ENCODE measurements around the gene ANKRD34A.

The ANKRD34A gene

GRCh38 chr1:145918144-145918991 lies 46.0 kb downstream of the ANKRD34A start, which contains the start of gene PEX11B (continued):
- TF ChIP-seq KLF9 (tag by site-specific recombination; IDR thresholded peaks at IDR 0.05; ENCODE audit: low read depth), result peak; percentile 94
- no peak for TF ChIP-seq PRDM1 (tag by site-specific recombination; IDR thresholded peaks at IDR 0.05)
- TF ChIP-seq ZBTB44 (tag by site-specific recombination; IDR thresholded peaks at IDR 0.05), result peak; percentile 36; the same call in 1 of the 2 replicates
- peak; percentile 50 for TF ChIP-seq KLF17 (tag by site-specific recombination; IDR thresholded peaks at IDR 0.05)
- 0 out of 2 replicates have a peak, but pooled peaks have one; percentile 36 for TF ChIP-seq PRDM4 (tag by site-specific recombination; IDR thresholded peaks at IDR 0.05)
- TF ChIP-seq EGR2 (tag by site-specific recombination; IDR thresholded peaks at IDR 0.05; ENCODE audit: low read depth), result no peak; the same call in 1 of the 2 replicates
- 0 out of 2 replicates have a peak, but pooled peaks have one; percentile 26 for TF ChIP-seq ZFP69B (tag by site-specific recombination; IDR thresholded peaks at IDR 0.05)
- peak; percentile 74; the same call in 1 of the 2 replicates for TF ChIP-seq ZNF660 (tag by site-specific recombination; IDR thresholded peaks at IDR 0.05)
- 0 out of 2 replicates have a peak, but pooled peaks have one; percentile 74 for TF ChIP-seq ZXDB (tag by site-specific recombination; IDR thresholded peaks at IDR 0.05)
- TF ChIP-seq SP2 (tag by site-specific recombination; IDR thresholded peaks at IDR 0.05), result peak; percentile 87
- TF ChIP-seq GLI2 (tag by site-specific recombination; IDR thresholded peaks at IDR 0.05; ENCODE audit: borderline replicate concordance, low read depth), result no peak
- no peak for TF ChIP-seq ZNF488 (tag by site-specific recombination; IDR thresholded peaks at IDR 0.05)

- no peak for TF ChIP-seq ZNF837 (tag by site-specific recombination; IDR thresholded peaks at IDR 0.05)
- ChIA-PET CTCF (interaction anchor here (1.0 to 1.1 kb wide), 2 partner anchors 9 to 26 kb away, joined by 4 to 6 read pairs; no protein-coding TSS in a partner anchor), POLR2A (no interaction called here)
- Histone ChIP-seq H3K9me3 (ENCODE audit: control insufficient read depth, insufficient read depth, low read depth, low read length) (no peaks in the 10 kb centered on the region), H3K4me3 (ENCODE audit: low read depth, low read length) (peak overlapping the region; percentile 76), H3K27ac (ENCODE audit: extremely low read depth, low read depth, low read length) (no peak overlapping the region), H3K4me1 (ENCODE audit: control insufficient read depth, insufficient read depth, low read length) (peaks cover 3% of the 10 kb centered on the region; the same call in 1 of the 2 replicates), H3K36me3 (ENCODE audit: control insufficient read depth in 2 of 2, insufficient read depth in 1 of 2, low read length in 2 of 2) (peaks cover 5 to 41% of the 10 kb centered on the region in 2 experiments; a peak in 2 of 3 replicates)
Measured at GRCh38 chr1:145917595-145917994, 46.8 kb downstream of the ANKRD34A start.

- CTCF ChIA-PET, result interaction anchor here (0.5 to 2.5 kb wide), 4 partner anchors 14 to 71 kb away, joined by 3 to 12 read pairs (median 6); no protein-coding TSS in a partner anchor
- POLR2A ChIA-PET, result interaction anchor here (1.5 kb wide), 1 partner anchor 10 kb away, joined by 6 read pairs; the partner anchor contains the start of gene RBM8A
- no peak overlapping the region for H3K27ac ChIP-seq (ENCODE audit: extremely low read depth, low read depth, low read length)
- peak; percentile 54 for TF ChIP-seq ZBTB17 (tag by site-specific recombination; IDR thresholded peaks at IDR 0.05)
- TF ChIP-seq ZFP69B (tag by site-specific recombination; IDR thresholded peaks at IDR 0.05), result peak; percentile 60; the same call in 1 of the 2 replicates
- TF ChIP-seq PRDM1 (tag by site-specific recombination; IDR thresholded peaks at IDR 0.05), result peak; percentile 78
- peak; percentile 81 for TF ChIP-seq ZNF692 (tag by site-specific recombination; IDR thresholded peaks at IDR 0.05)
- TF ChIP-seq PATZ1 (tag by site-specific recombination; IDR thresholded peaks at IDR 0.05), result no peak
- no peak for TF ChIP-seq ZNF132 (tag by site-specific recombination; IDR thresholded peaks at IDR 0.05; ENCODE audit: borderline replicate concordance)
- peaks cover 5 to 44% of the 10 kb centered on the region in 2 experiments; a peak in 2 of 3 replicates for H3K36me3 ChIP-seq (ENCODE audit: control insufficient read depth in 2 of 2, insufficient read depth in 1 of 2, low read length in 2 of 2)
- no peak overlapping the region for H3K4me3 ChIP-seq (ENCODE audit: low read depth, low read length)
- H3K9me3 ChIP-seq (ENCODE audit: control insufficient read depth, insufficient read depth, low read depth, low read length), result no peaks in the 10 kb centered on the region
- H3K4me1 ChIP-seq (ENCODE audit: control insufficient read depth, insufficient read depth, low read length), result peaks cover 3% of the 10 kb centered on the region; the same call in 1 of the 2 replicates
Measured at GRCh38 chr1:145916745-145917144, 47.6 kb downstream of the ANKRD34A start.
